ENCODE measurements around the gene EFCAB6. TPM values are rescaled to one million over a fixed set of nuclear protein-coding genes. Genes with fewer than 3 reads are reported as not detected.

EFCAB6 gene
- total and polyA plus RNA-seq, 2 donors (not counting 1 experiment from before 2014, with no cell fraction given), result 0.07 to 0.10 TPM

DNA sequence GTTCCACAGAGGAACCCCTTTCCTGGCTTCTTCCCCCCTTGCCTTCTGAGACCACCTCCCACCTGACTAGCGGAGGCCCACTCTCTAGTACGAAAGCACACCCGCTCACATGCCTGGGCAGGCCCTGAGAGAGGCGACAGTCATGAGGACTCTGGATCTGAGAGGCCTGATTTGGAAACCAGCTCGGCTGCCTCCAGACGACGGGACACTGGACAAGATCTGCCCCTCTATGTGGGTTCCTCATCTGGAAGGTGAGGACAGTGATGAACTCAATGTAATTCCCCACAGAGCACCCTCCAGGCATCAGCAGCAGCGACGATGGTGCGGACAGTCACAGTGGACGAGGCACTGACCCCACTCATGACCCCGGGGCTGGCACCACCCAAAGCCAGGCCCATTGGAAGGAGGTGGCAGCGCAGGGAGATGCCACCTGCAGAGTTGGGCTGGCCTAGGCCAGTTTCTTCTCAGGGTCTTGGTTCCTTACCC, 42.7 kb upstream of the EFCAB6 start:
- H3K4me1 ChIP-seq (ENCODE audit: control insufficient read depth in 2 of 2, insufficient read depth in 2 of 2, low read length in 2 of 2), result no peaks in the 10 kb centered on the region
- ChIA-PET POLR2A (no interaction called here), CTCF (no interaction called here)
- no peak for TF ChIP-seq CTCF (IDR thresholded peaks at IDR 0.05)
- no peak overlapping the region for H3K27ac ChIP-seq (ENCODE audit: low read length in 2 of 2)
- DNase-seq, result no peak
- peaks cover 3% of the 10 kb centered on the region for H3K9me3 Mint-ChIP-seq (ENCODE audit: insufficient read depth)
- H3K4me1 Mint-ChIP-seq, result no peaks in the 10 kb centered on the region
- no peaks in the 10 kb centered on the region for H3K79me2 ChIP-seq (ENCODE audit: control insufficient read depth, insufficient read depth, low read length)
- H3K36me3 ChIP-seq (replicated peaks in 1 of 2; ENCODE audit: control extremely low read depth in 1 of 2, control insufficient read depth in 1 of 2, extremely low read depth in 1 of 2, insufficient read depth in 2 of 2, low read length in 1 of 2), result no peaks in the 10 kb centered on the region
- intact Hi-C loops (cut with micrococcal nuclease), result no loop called here
- H3K27me3 ChIP-seq (replicated peaks in 1 of 4; ENCODE audit: control extremely low read depth in 1 of 4, control insufficient read depth in 3 of 4, insufficient read depth in 4 of 4, low read length in 3 of 4), result peaks cover 0 to 14% (median 1%) of the 10 kb centered on the region in 4 experiments
- no peak overlapping the region for H2AFZ ChIP-seq (ENCODE audit: insufficient read depth, low read depth, low read length, poor library complexity, severe bottlenecking)
- no peak overlapping the region for H3K4me3 ChIP-seq (ENCODE audit: control extremely low read depth in 1 of 5, extremely low read depth in 1 of 5, insufficient read depth in 1 of 5, low read depth in 2 of 5, low read length in 4 of 5)
- peaks cover 0 to 25% (median 0%) of the 10 kb centered on the region in 3 donors for H3K9me3 ChIP-seq (ENCODE audit: control extremely low read depth in 1 of 3, control insufficient read depth in 2 of 3, insufficient read depth in 1 of 3, low read length in 2 of 3)
- no peaks in the 10 kb centered on the region for H4K20me1 ChIP-seq (ENCODE audit: control insufficient read depth, insufficient read depth, low read length, poor library complexity, severe bottlenecking)
- no peak overlapping the region for H3K27ac Mint-ChIP-seq
- 91% methylated on average over 13 of the region's 13 CpGs for WGBS (ENCODE audit: insufficient coverage)
- peaks cover 46% of the 10 kb centered on the region for H3K27me3 Mint-ChIP-seq
- no peak overlapping the region for H3K4me3 Mint-ChIP-seq
- no peak for ATAC-seq (ENCODE audit: low read depth)
- H3K4me2 ChIP-seq (replicated peaks; ENCODE audit: low read depth, low read length, poor library complexity, severe bottlenecking), result no peak overlapping the region
- no peak overlapping the region for H3K9ac ChIP-seq (ENCODE audit: low read length)

DNA sequence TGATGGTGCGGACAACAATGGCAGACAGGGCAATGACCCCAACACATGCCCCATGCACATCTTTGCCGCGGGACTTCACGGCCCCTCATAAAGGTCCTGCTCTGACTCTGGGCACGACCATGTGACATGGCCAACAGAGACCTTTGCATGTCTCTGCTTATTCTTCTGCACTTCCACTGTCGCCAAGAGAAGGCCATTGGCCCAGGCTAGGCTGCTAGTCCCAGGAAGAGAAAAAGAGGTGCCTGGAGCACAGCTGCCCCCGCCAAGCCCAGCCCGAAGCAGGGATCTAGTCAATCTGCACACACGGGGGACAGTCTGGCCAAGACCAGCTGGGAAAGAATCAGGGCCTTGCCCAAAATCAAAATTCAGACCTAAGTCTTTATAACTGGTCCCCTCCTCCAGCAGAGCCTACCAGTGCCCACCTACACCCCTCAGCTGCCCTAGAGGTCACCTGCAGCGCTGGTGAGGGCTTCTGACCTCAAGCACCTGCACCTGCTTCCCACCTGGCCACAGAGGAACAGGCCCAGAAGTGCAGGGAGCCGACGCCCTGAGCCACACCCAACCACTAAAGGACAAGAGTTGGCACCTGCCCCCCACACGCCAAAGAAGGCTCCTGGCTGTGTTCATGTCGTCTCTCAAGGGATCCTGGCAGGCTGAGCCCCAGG, 42.1 kb upstream of the EFCAB6 start:
- peaks cover 0 to 25% (median 0%) of the 10 kb centered on the region in 3 donors for H3K9me3 ChIP-seq (ENCODE audit: control extremely low read depth in 1 of 3, control insufficient read depth in 2 of 3, insufficient read depth in 1 of 3, low read length in 2 of 3)
- DNase-seq (no peak), ATAC-seq (ENCODE audit: low read depth) (no peak)
- TF ChIP-seq EZH2 (IDR thresholded peaks at IDR 0.05; ENCODE audit: borderline replicate concordance, insufficient read depth, low read depth, low read length, poor library complexity, severe bottlenecking) (no peak), CTCF (IDR thresholded peaks at IDR 0.05) (no peak)
- H3K9ac ChIP-seq (ENCODE audit: low read length), result no peak overlapping the region
- CTCF ChIA-PET, result no interaction called here
- no peak overlapping the region for H3K4me3 Mint-ChIP-seq
- H3K27me3 Mint-ChIP-seq, result peaks cover 45% of the 10 kb centered on the region
- H3K36me3 ChIP-seq (replicated peaks in 1 of 2; ENCODE audit: control extremely low read depth in 1 of 2, control insufficient read depth in 1 of 2, extremely low read depth in 1 of 2, insufficient read depth in 2 of 2, low read length in 1 of 2), result no peaks in the 10 kb centered on the region
- no peaks in the 10 kb centered on the region for H3K79me2 ChIP-seq (ENCODE audit: control insufficient read depth, insufficient read depth, low read length)
- POLR2A ChIA-PET, result no interaction called here
- no peaks in the 10 kb centered on the region for H3K4me1 ChIP-seq (ENCODE audit: control insufficient read depth in 2 of 2, insufficient read depth in 2 of 2, low read length in 2 of 2)
- H2AFZ ChIP-seq (ENCODE audit: insufficient read depth, low read depth, low read length, poor library complexity, severe bottlenecking), result no peak overlapping the region
- H3K27ac ChIP-seq (ENCODE audit: low read length in 2 of 2), result no peak overlapping the region
- 80% methylated on average over 13 of the region's 14 CpGs for WGBS (ENCODE audit: insufficient coverage)
- no peak overlapping the region for H3K4me2 ChIP-seq (replicated peaks; ENCODE audit: low read depth, low read length, poor library complexity, severe bottlenecking)
- H3K4me3 ChIP-seq (ENCODE audit: control extremely low read depth in 1 of 5, extremely low read depth in 1 of 5, insufficient read depth in 1 of 5, low read depth in 2 of 5, low read length in 4 of 5), result no peak overlapping the region
- intact Hi-C loops (cut with micrococcal nuclease), result no loop called here
- H4K20me1 ChIP-seq (ENCODE audit: control insufficient read depth, insufficient read depth, low read length, poor library complexity, severe bottlenecking), result no peaks in the 10 kb centered on the region
- peaks cover 3% of the 10 kb centered on the region for H3K9me3 Mint-ChIP-seq (ENCODE audit: insufficient read depth)
- peaks cover 0 to 14% (median 1%) of the 10 kb centered on the region in 4 experiments for H3K27me3 ChIP-seq (replicated peaks in 1 of 4; ENCODE audit: control extremely low read depth in 1 of 4, control insufficient read depth in 3 of 4, insufficient read depth in 4 of 4, low read length in 3 of 4)
- no peaks in the 10 kb centered on the region for H3K4me1 Mint-ChIP-seq
- H3K27ac Mint-ChIP-seq, result no peak overlapping the region
